Activated T-cell treated with anti-CD3 and anti-CD28 coated beads for 1 hour (primary cell): Measurements from ENCODE around the gene EIPR1.

Experiments used
- DNase-seq: peaks from one replicate; pipeline ENCODE4 v3.0.0-alpha.2; 2020; ENCODE audit warnings: low read depth

Gene EIPR1

DNA sequence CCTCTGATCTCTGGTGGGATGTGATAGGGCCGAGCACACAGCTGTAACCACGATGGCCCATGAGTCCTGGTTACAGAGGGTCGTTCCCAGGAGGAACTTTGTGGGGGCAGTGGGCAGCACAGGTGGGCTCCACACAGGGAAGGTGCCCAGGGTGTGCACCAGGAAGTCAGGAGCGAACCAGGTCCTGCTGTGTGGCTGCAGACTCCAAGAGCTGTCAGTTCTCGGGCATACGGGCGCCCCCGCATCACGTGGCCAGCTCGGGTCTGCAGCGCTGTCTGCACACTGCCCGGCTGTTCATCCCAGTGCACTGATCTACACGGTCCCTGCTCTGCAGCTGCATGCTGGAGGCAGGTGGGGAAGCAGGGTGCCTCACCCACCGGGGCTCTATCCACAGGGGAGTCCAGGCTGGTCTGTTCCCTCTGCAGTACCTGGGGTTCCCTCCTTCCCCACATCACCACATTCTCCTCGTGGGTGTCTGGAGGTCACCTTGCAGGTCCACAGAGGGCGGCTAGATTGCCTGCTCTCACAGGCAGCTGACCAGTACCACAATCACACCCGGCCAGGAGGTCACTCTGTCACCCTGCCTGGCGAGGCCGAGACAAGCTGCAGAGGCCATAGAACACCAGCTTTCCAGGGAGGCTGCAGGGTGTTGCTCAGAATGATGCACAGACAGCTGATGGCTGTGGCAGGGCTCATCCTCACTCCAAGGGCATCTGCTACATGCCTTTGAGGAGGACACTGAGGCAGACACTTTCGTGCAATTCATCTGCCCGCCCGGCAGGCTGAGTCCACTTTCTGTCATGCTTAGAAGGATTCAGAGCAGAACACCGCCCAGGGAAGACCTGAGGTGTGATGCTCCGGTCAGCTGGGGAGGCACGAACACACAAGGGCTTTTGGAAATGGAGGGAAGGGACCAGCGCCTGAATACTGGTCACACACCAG is 202.7 kb downstream of the EIPR1 start:
- no peak for DNase-seq

- no peak for DNase-seq
Observed at GRCh38 chr2:3173031-3173430, 204.6 kb downstream of the EIPR1 start.

DNA sequence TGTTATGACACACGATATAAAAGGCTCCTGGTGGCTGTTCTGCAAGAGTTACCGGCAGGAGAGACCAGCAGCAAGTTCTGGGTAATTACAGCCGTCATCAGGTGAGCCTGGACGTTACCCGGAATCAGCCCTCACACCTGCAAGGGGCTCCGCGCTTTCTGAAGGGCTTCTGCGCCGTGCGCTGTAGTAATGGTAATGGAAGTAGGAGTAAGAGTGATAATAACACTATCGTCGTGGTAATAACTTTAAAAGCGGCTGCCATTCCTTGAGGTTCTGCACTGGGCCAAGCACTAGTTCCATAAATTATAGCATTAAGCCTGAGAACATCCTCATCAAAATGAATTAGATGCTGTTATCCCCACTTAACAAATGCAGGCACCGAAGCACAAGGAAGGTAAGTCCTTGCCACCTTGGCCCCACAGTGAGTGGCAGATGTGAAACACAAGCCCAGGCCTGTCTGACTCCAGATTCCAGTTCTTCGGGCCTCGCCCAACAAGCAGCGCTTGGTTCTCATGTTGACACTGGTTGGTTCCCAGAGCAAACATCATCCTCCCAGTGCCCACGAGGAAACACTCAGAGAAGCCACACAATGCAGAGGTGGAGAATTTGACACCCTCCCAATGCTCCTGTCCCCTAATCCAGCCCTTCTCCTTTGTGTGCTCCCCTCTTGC is 205.2 kb downstream of the EIPR1 start:
- no peak for DNase-seq

DNA sequence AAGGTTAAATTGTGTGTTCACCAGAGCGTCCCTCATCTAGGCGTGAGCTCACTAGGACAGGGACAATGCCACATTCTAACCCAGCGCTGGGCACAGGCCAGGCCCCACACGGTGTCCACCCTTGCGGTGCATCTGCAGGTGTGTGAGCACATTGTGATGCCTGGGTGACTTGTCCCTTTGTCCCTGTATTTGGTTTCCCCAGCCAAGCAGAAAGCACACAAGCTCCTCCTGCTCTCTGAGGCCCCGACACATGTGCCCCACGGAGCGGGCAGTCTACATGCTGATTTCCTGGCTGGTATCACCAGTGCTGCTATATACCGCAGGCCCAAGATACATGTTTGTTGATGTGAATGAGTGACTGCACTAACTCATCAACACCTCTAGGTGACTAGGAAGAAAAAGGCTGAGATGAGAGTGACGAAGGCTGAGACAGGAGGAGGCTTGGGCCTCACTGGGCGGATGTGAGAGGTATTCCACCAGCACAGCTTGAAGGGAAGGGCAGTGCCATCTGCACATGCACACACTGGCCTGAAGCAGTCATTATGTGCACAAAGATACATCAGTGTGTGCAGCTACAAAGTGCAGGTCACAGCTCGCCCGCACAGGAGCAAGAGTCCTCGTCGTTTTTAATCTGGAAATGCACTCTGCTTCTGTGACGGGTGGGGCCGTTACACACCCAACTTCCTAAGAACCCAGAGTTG is 205.9 kb downstream of the EIPR1 start:
- no peak for DNase-seq

DNA sequence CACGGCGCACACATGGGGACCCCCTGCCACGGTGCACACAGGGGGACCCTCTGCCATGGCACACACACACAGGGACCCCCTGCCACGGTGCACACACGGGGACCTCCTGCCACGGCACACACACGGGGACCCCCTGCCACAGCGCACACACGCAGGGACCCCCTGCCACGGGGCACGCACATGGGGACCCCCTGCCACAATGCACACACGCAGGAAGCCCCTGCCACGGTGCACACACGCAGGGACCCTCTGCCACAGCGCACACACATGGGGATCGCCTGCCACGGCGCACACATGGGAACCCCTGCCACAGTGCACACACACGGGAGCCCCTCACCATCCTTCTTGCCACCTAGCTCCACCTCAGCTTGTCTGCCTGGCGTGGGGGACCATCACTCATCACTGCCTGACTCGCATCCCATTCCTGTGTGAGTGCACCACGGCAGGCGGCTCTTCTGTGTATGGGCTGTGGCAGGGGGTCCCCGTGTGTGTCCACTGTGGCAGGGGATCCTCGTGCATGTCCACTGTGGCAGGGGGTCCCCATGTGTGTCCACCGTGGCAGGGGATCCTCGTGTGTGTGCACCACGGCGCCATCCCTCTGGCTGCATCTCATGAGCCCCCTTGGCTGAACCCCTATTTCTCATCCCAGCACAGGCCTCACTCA is 206.7 kb downstream of the EIPR1 start:
- no peak for DNase-seq

- no peak for DNase-seq
Observed at GRCh38 chr2:3169106-3169870, 208.3 kb downstream of the EIPR1 start.

- DNase-seq = no peak
Observed at GRCh38 chr2:3168230-3168891, 209.3 kb downstream of the EIPR1 start.

- no peak for DNase-seq
Observed at GRCh38 chr2:3163401-3163800, 214.2 kb downstream of the EIPR1 start.

GRCh38 chr2:3162442-3163077 is 215.1 kb downstream of the EIPR1 start:
- no peak for DNase-seq

- no peak for DNase-seq
Observed at GRCh38 chr2:3160751-3161330, 216.8 kb downstream of the EIPR1 start.

- no peak for DNase-seq
Observed at GRCh38 chr2:3159782-3160545, 217.7 kb downstream of the EIPR1 start.

GRCh38 chr2:3154700-3155099 is 222.9 kb downstream of the EIPR1 start:
- no peak for DNase-seq

DNA sequence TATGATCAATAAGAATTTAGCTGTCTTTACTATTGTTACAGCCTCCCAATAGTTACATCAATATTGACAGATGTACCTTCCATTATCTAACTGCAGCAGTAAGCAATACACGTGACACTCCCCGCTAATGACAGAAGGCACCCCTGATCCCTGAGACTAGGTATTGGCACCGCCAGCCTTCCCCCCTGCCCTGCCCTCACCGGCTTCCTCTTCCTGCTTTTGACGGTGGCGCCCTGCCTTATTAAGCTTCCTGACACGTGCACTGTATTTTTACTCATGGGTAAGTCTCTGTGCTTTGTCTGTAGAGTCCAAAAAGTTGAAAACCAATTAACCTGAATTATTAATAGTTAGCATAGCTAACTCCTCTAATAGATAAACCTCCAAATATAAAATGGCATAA is 223.5 kb downstream of the EIPR1 start:
- no peak for DNase-seq

- DNase-seq = no peak
Observed at GRCh38 chr2:3151153-3151918, 226.3 kb downstream of the EIPR1 start.

GRCh38 chr2:3149441-3150217 is 228.0 kb downstream of the EIPR1 start:
- no peak for DNase-seq

GRCh38 chr2:3148716-3149115 is 228.9 kb downstream of the EIPR1 start:
- DNase-seq = no peak

DNA sequence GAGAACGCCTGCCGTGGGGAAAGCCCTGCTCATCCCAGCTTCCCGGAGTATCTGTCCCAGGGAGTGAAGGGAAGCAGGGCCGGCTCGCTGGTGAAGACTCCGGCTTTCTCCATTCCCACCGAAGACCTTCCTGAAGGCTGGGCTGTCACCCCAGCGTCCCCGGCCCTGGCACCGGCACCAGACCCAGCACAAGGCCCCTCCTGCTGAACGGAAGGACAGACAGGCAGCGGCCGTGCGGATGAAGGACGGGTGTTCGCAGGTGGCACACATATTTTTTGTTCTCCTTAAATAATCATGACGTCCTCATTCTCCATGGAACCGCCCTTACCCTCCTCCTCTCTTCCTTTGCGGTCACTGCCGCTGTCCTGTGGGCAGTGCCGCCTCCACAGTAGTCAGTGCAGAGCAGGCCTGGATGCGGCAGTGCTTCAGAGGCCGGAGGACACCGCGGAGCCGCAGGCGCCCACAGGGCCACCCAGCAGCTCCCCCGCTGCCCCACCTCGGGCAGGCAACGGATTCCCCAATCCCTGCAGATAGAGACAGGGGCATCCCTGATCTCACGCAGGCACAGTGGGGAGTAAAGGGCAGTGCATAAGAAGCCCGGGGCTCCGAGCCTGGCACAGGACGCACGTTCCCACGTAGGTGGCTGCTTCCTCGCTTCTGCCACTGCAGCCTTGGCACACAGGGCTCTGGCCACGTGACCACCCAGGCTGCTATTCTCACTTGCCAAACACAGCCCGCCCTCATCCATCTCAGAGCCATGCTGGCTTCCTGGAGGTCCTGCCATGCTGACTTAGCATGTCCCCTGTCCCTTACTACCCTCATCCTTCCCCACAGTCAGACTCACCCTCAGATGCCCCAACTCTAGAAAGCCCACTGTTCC is 229.7 kb downstream of the EIPR1 start:
- no peak for DNase-seq
